Endothelial cell of umbilical vein (primary cell): ENCODE results near the gene CORO7. TPM values are rescaled to one million over a fixed set of nuclear protein-coding genes. Genes with fewer than 3 reads are reported as not detected.

Experiments used
- BruUV-seq: library from RNA; stranded (reverse); fragments of 400-500 nt; replicated peaks from 2 replicates; lab custom pipeline; 2021; lab: Mats Ljungman, UMichigan
- CTCF ChIA-PET: fragments of 300-600, 350-600 bp; sonication (Branson Sonifier 250); formaldehyde crosslinking; loops from one replicate; lab custom pipeline; 2021; ENCODE audit warnings: antibody characterized with exemption, inconsistent platforms; lab: Charles Lee
- POLR2A ChIA-PET: fragments of 300-600, 350-600 bp; sonication (Branson Sonifier 250); formaldehyde crosslinking; loops from one replicate; lab custom pipeline; 2021; ENCODE audit warnings: antibody characterized with exemption, inconsistent platforms; lab: Charles Lee
- DNase-seq: peaks from one replicate; pipeline ENCODE4 v3.0.0-alpha.2; 2011; ENCODE audit warnings: low read depth, low spot score
- FAIRE-seq: peaks from 2 replicates; lab custom pipeline; 2011; peaks lifted over from hg19 to GRCh38; lab: Jason Lieb, UNC
- H2AFZ ChIP-seq: 2 replicates; pipeline ENCODE4 v1.6.0; 2012; ENCODE audit warnings: low read depth, low read length, control low read depth, inconsistent platforms
- H3K27ac ChIP-seq: 2 replicates; pipeline ENCODE4 v1.5.1; 2011; ENCODE audit warnings: low read depth, mild to moderate bottlenecking, control low read depth, low read length, moderate library complexity; ENCODE audit not compliant: insufficient read depth
- H3K27me3 ChIP-seq, 2 experiments: 2 replicates each; pipeline versions ENCODE4 v1.6.0 to v1.6.1; 2011; ENCODE audit warnings: low read length in 2 of 2, mixed read lengths in 1 of 2; ENCODE audit not compliant: control insufficient read depth in 2 of 2, insufficient read depth in 2 of 2
- H3K36me3 ChIP-seq, 2 experiments: 2 replicates in 1 of 2; 3 replicates in 1 of 2; pipeline ENCODE4 v1.5.1; 2011; ENCODE audit warnings: low read length in 2 of 2, mild to moderate bottlenecking in 1 of 2, moderate library complexity in 1 of 2; ENCODE audit not compliant: control insufficient read depth in 2 of 2, insufficient read depth in 2 of 2; ENCODE audit errors: extremely low read depth in 1 of 2
- H3K4me1 ChIP-seq: 3 replicates; pipeline ENCODE4 v1.5.1; 2011; ENCODE audit warnings: mild to moderate bottlenecking, low read length; ENCODE audit not compliant: control insufficient read depth, insufficient read depth; ENCODE audit errors: extremely low read depth
- H3K4me2 ChIP-seq: 2 replicates; pipeline ENCODE4 v1.6.1; 2011; ENCODE audit warnings: low read length, control low read depth, mixed read lengths; ENCODE audit not compliant: insufficient read depth
- H3K4me3 ChIP-seq, 3 experiments: fragments of 200-600 bp in 1 of 3; sonication (generic), shearing (Covaris generic) in 1 of 3; replicated peaks in 1 of 3; 2 replicates each; pipeline ENCODE4 v1.5.1; 2011 to 2016; ENCODE audit warnings: control low read depth in 3 of 3, low read length in 3 of 3, mild to moderate bottlenecking in 2 of 3, inconsistent platforms in 1 of 3, low read depth in 1 of 3, moderate library complexity in 1 of 3; ENCODE audit not compliant: insufficient read depth in 1 of 3
- H3K79me2 ChIP-seq: 2 replicates; pipeline ENCODE4 v1.6.0; 2012; ENCODE audit warnings: low read length, inconsistent platforms; ENCODE audit not compliant: control insufficient read depth, insufficient read depth
- H3K9ac ChIP-seq: replicated peaks from 2 replicates; pipeline ENCODE3; 2011; ENCODE audit warnings: low read length, control low read depth; ENCODE audit not compliant: insufficient read depth; ENCODE audit errors: extremely low read depth
- H3K9me1 ChIP-seq: replicated peaks from 3 replicates; pipeline ENCODE4 v1.6.0; 2011; ENCODE audit warnings: mild to moderate bottlenecking, low read length; ENCODE audit not compliant: control insufficient read depth, insufficient read depth; ENCODE audit errors: extremely low read depth
- H3K9me3 ChIP-seq: replicated peaks from 2 replicates; pipeline ENCODE4 v1.5.1; 2012; ENCODE audit warnings: low read length, inconsistent platforms; ENCODE audit not compliant: control insufficient read depth, insufficient read depth
- H4K20me1 ChIP-seq: replicated peaks from 2 replicates; pipeline ENCODE3; 2011; ENCODE audit warnings: mild to moderate bottlenecking, low read length; ENCODE audit not compliant: control insufficient read depth, insufficient read depth; ENCODE audit errors: extremely low read depth
- EZH2 ChIP-seq: IDR thresholded peaks from 2 replicates; pipeline ENCODE4 v1.6.1; 2012; ENCODE audit warnings: borderline replicate concordance, low read depth, mild to moderate bottlenecking, moderate library complexity, low read length, inconsistent platforms; ENCODE audit not compliant: severe bottlenecking
- FOS ChIP-seq: IDR thresholded peaks from 2 replicates; pipeline ENCODE4 v1.6.1; 2011; ENCODE audit warnings: mild to moderate bottlenecking, low read length, moderate library complexity, borderline replicate concordance; ENCODE audit not compliant: insufficient read depth
- GATA2 ChIP-seq: IDR thresholded peaks from 2 replicates; pipeline ENCODE4 v1.7.0; 2011; ENCODE audit warnings: low read depth, mild to moderate bottlenecking, moderate library complexity, mixed read lengths, low read length; ENCODE audit not compliant: insufficient read length, insufficient read depth
- JUN ChIP-seq: IDR thresholded peaks from 2 replicates; pipeline ENCODE4 v1.6.1; 2011; ENCODE audit warnings: borderline replicate concordance, low read depth; ENCODE audit not compliant: insufficient read length, insufficient read depth
- MYC ChIP-seq: IDR thresholded peaks from one replicate; pipeline ENCODE4 v1.6.1; 2011; ENCODE audit warnings: mild to moderate bottlenecking, low read depth, low read length
- POLR2A ChIP-seq: IDR thresholded peaks from 2 replicates; pipeline ENCODE4 v1.6.1; 2012; ENCODE audit warnings: low read depth, mild to moderate bottlenecking, control low read depth, low read length
- POLR2AphosphoS5 ChIP-seq: IDR thresholded peaks from 2 replicates; pipeline ENCODE4 v1.6.1; 2012; ENCODE audit warnings: low read depth, mild to moderate bottlenecking, control low read depth, low read length, moderate library complexity; ENCODE audit not compliant: insufficient read depth
- dilution Hi-C: fragments of 300-500 bp; cut with MboI; formaldehyde crosslinking; loops from one replicate; pipeline ENCODE4 v1.15.0; 2019; ENCODE audit warnings: low sequenced_read_pairs; ENCODE audit not compliant: extremely low pct_ligation_motif_present
- intact Hi-C: fragments of 100-400 bp; cut with micrococcal nuclease; formaldehyde crosslinking; loops from one replicate; pipeline ENCODE4 v1.10.0; 2022
- polyA plus RNA-seq, 4 experiments: library from polyadenylated mRNA; depleted of rRNA in 3 of 4; stranded (reverse) in 3 of 4; unstranded in 1 of 4; fragments of >200 nt; gene quantifications; 2 replicates each; pipeline versions ENCODE4 v1.2.1 to v1.2.3, GENCODE V29; 2011 to 2012; ENCODE audit warnings: missing spikeins in 1 of 4
- total RNA-seq: library from RNA; stranded (reverse); gene quantifications from 2 replicates; pipeline ENCODE4 v1.2.3, GENCODE V29; 2021
- TF ChIP-seq, protein P1 (sequence below): IDR thresholded peaks from 2 replicates; pipeline ENCODE4 v1.6.1; 2011; ENCODE audit not compliant: insufficient read depth, insufficient read length
- TF ChIP-seq, protein P2 (sequence below), 2 donors: IDR thresholded peaks; 1 replicate in 1 of 2; 2 replicates in 1 of 2; pipeline ENCODE4 v1.5.1; 2011; ENCODE audit warnings: low read length in 2 of 2, mild to moderate bottlenecking in 2 of 2, moderate library complexity in 2 of 2, control low read depth in 1 of 2, inconsistent platforms in 1 of 2, low read depth in 1 of 2; ENCODE audit not compliant: insufficient read depth in 1 of 2; ENCODE audit errors: extremely low read depth in 1 of 2

The CORO7 gene
- total and polyA plus RNA-seq, 2 donors (not counting 3 experiments of a cell fraction or from before 2014, with no cell fraction given): 42.5 to 72.3 TPM

- Histone ChIP-seq H4K20me1 (no peaks in the 10 kb centered on the region), H3K4me3 (no peak overlapping the region), H3K27ac (no peak overlapping the region), H3K9me1 (no peaks in the 10 kb centered on the region), H3K79me2 (no peaks in the 10 kb centered on the region), H3K36me3 (no peaks in the 10 kb centered on the region), H2AFZ (no peak overlapping the region), H3K4me2 (no peak overlapping the region), H3K4me1 (peaks cover 6% of the 10 kb centered on the region), H3K9ac (no peak overlapping the region), H3K27me3 (no peaks in the 10 kb centered on the region), H3K9me3 (no peaks in the 10 kb centered on the region)
- ChIA-PET POLR2A (no interaction called here), CTCF (interaction anchor here (1.0 to 3.3 kb wide), 4 partner anchors 12 to 30 kb away, joined by 3 to 11 read pairs (median 4); no protein-coding TSS in a partner anchor)
- intact Hi-C loops (no loop called here), dilution Hi-C loops (no loop called here)
- DNase-seq (no peak), FAIRE-seq (peak; percentile 44)
- no TSS peak for BruUV-seq
- TF ChIP-seq EZH2: no peak
Measured at GRCh38 chr16:4373909-4374742, 42.3 kb downstream of the CORO7 start.

DNA sequence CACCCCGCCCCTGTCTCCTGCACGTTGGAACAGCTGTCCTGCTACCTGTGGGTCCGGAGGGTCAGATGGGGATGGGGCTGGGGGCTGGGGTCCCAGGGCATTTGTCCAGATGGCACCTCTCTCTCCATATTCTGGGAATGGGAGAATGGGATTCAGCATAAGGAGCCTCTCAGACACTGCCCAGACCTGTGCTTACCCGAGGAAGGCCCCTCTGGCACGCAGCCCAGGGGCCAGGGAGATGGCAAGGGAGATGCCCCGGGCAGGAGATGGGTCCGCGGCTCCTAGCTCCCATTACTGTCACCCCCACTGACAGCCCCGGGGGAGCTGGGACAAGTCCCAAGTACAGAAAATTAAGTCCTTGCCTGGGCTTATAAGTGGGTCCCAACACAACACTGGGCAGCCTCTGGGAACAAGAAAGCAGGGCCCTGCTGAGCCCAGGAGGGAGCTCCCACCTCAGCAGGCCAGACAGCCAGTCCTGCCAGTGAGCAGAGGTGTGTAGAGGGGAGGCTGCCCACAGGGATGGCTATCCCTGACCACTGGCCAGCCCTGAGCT is 43.0 kb downstream of the CORO7 start:
- Histone ChIP-seq H3K4me3 (no peak overlapping the region), H3K4me1 (peaks cover 6% of the 10 kb centered on the region), H2AFZ (no peak overlapping the region), H3K27me3 (no peaks in the 10 kb centered on the region), H3K9me3 (no peaks in the 10 kb centered on the region), H3K27ac (no peak overlapping the region), H3K9me1 (no peaks in the 10 kb centered on the region), H3K36me3 (no peaks in the 10 kb centered on the region), H3K9ac (no peak overlapping the region), H4K20me1 (no peaks in the 10 kb centered on the region), H3K79me2 (no peaks in the 10 kb centered on the region), H3K4me2 (no peak overlapping the region)
- POLR2A ChIA-PET: no interaction called here
- FAIRE-seq (no peak), DNase-seq (no peak)
- TF ChIP-seq, protein P1, sequence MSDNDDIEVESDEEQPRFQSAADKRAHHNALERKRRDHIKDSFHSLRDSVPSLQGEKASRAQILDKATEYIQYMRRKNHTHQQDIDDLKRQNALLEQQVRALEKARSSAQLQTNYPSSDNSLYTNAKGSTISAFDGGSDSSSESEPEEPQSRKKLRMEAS: no peak
- TF ChIP-seq GATA2 (no peak), POLR2A (no peak), FOS (no peak), MYC (no peak), EZH2 (no peak), POLR2AphosphoS5 (no peak), JUN (no peak)
- TF ChIP-seq, protein P2, sequence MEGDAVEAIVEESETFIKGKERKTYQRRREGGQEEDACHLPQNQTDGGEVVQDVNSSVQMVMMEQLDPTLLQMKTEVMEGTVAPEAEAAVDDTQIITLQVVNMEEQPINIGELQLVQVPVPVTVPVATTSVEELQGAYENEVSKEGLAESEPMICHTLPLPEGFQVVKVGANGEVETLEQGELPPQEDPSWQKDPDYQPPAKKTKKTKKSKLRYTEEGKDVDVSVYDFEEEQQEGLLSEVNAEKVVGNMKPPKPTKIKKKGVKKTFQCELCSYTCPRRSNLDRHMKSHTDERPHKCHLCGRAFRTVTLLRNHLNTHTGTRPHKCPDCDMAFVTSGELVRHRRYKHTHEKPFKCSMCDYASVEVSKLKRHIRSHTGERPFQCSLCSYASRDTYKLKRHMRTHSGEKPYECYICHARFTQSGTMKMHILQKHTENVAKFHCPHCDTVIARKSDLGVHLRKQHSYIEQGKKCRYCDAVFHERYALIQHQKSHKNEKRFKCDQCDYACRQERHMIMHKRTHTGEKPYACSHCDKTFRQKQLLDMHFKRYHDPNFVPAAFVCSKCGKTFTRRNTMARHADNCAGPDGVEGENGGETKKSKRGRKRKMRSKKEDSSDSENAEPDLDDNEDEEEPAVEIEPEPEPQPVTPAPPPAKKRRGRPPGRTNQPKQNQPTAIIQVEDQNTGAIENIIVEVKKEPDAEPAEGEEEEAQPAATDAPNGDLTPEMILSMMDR (IDR thresholded peaks at IDR 0.05; ENCODE audit: extremely low read depth in 1 of 2, insufficient read depth in 1 of 2, low read depth in 1 of 2, low read length in 2 of 2): no peak
- no TSS peak for BruUV-seq
- dilution Hi-C loops: no loop called here
- CTCF ChIA-PET: interaction anchor here (1.3 to 3.3 kb wide), 3 partner anchors 13 to 31 kb away, joined by 3 to 11 read pairs (median 5); no protein-coding TSS in a partner anchor
- intact Hi-C loops: no loop called here
